Erythroblast (primary cell): ENCODE data around the gene VIPR2.

ENCODE experiments used
- DNase-seq, 2 experiments: peaks; one replicate each; lab custom pipeline; 2025; lab: John Stamatoyannopoulos, UW
- GATA1 ChIP-seq: IDR thresholded peaks from 2 replicates; pipeline ENCODE4 v1.6.1; 2011; ENCODE audit warnings: low read depth, mild to moderate bottlenecking, control low read depth, low read length, moderate library complexity
- POLR2A ChIP-seq: IDR thresholded peaks from 2 replicates; pipeline ENCODE4 v1.6.1; 2011; ENCODE audit warnings: mild to moderate bottlenecking, low read length

The VIPR2 gene

DNA sequence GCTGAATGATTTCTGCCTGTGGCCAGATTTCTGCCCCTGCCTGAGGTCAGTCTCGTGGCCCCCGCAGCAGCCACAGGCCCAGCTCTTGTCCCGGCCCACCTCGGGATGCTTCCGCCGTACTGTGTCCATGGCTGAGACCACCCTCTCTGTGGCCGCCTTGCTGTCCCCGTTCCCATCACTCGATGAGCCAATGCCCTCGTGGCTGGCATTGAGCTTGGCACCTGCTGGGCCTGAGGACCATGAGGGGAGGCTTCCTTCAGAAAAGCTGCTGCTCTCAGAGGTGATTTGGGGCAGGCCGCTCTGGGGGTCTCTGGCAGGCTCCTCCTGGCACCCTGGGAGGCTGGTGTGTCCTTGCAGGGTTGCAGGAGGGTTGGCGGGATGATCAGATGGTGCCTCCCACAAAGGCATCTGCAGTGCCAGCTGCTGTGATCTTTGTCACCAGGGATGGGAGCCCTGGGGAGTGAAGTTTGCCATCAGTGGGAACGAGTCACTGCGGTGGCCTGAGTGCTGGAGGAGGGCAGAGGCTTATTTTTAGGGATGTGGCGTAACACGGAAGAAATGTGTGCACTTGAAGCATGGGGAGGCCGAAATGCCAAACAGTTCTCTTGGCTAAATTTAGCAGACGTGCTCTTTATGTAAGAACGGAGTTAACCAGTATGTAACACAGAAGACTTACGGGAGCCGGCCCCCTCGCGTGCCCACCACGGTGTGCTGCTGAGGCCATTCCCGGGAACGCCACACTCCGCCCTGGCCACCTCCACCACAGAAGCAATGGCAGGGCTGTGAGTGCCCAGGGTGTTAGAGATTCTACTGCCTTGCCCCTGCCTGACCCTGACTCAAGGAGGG, 47.7 kb downstream of the VIPR2 start:
- DNase-seq: no peak

DNA sequence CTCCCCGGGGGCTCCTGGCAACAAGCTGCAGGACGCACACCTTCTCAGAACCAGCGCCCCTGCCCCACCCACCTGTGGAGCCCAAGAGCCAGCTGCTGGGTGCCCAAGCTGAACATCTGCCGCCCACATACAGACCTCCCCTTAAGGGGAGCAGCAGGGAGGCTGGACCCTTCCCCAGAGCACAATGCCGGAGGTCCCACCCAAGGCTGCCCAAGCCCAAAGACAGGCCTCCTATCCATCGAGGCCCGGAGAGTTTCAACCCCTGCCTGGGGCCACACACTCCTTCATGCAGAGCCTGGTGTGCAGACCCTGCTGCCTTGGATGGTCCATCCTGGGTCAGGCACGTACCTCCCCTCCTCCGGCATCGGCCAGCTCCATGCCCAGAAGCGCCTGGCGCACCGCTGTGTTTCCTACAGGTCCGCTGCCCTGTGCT, 48.7 kb downstream of the VIPR2 start:
- no peak for DNase-seq
- TF ChIP-seq GATA1 (no peak), POLR2A (no peak)

More for the DNA sequence above, 47.7 kb downstream of the VIPR2 start:
- TF ChIP-seq POLR2A (no peak), GATA1 (no peak)

- no peak for DNase-seq
- TF ChIP-seq POLR2A (no peak), GATA1 (no peak)
Measured at GRCh38 chr7:159094919-159095915, 49.5 kb downstream of the VIPR2 start.

GRCh38 chr7:159094023-159094740, 50.5 kb downstream of the VIPR2 start:
- DNase-seq: no peak
- TF ChIP-seq POLR2A (no peak), GATA1 (no peak)

DNA sequence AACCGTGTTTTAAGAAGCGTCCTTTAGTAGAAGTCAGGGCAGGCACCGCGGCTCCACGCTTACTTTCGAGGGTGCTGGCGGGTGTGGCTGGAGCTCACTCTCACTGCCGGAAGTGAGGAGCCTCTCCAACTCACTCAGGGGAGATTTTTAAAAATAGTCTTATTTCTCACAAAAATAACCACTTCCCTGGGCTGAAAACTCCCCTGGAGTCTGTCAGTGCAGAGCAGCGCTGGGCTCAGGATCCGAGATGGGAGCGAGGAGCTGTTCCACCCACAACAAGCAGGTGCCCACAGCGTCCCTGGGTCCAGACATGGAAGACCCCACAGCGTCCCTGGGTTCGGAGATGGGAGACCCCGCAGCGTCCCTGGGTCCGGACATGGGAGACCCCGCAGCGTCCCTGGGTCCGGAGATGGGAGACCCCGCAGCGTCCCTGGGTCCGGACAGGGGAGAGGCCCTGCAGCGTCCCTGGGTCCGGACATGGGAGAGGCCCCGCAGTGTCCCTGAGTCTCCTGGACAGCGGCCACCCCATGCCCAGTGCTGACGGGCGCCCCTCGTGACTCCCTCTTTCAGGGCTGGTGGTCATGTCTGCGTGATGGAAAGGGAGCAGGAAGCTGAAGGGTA, 51.2 kb downstream of the VIPR2 start:
- DNase-seq: no peak
- no peak for TF ChIP-seq POLR2A
- no peak for TF ChIP-seq GATA1

DNA sequence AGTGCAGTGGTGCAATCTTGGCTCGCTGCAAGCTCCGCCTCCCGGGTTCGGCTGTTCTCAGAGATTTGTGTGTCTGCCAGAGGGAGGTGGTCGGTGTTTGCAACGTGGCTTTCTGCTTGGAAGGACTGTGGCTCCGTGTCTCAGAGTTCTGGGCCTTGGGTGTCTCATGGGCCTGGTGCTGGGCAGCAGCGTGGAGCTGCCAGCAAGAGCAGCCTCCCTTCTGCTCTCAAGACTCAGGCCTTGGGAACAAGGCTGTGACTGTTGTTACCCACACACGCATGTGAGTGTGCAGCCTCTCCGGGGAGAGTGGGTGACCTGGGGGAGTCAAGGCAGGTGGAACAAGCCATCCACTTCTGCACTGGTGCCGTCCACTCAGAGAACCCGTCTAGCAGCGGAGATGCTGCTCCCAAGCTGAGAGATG, 52.0 kb downstream of the VIPR2 start:
- TF ChIP-seq POLR2A (no peak), GATA1 (no peak)
- no peak for DNase-seq

DNA sequence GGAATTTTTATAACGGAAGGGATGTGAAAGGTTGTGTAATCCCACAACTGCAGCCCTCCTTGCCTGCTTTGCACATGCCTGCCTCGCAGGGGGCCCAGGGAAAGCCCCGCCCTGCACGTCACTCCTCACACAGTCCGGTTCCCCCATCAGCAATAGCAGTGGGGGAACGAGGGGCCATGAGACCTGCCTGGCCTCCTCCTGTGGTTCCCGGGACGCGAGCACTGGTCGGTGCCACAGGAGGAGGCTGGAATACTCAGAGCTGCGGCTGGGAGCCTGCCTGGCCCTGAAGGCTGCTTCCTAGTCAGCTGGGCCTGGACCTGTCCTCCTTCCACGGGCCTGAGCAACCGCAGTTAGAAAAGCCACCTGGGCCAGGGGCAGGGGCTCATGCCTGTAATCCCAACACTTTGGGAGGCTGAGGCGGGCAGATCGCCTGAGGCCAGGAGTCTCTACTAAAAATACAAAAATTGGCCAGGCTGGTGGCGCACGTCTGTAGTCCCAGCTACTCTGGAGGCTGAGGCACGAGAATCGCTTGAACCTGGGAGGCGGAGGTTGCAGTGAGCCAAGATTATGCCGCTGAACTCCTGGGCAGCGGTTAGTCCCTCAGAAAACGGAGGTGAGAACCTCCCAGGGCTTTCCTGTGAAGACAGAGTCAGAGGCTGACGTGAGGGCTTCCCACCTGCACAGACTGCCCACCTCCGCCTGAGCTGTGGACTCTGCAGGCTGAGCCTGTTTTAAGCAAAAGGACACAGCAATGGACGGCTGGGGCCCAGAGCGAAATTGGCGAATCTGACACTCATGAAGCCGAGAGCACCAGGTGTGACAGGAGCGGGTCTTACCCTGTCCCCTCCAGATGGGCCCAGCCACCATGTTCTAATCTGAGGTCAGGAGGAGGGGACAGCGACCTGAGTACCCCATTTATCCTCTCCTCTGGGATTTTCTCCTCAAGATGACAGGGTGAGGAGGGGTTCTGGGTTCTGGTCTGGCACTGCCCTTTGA, 52.9 kb downstream of the VIPR2 start:
- DNase-seq: no peak
- TF ChIP-seq POLR2A: no peak
- TF ChIP-seq GATA1: no peak

- TF ChIP-seq GATA1 (no peak), POLR2A (no peak)
- DNase-seq: no peak
Measured at GRCh38 chr7:159091041-159091440, 53.6 kb downstream of the VIPR2 start.

- TF ChIP-seq POLR2A (no peak), GATA1 (no peak)
- no peak for DNase-seq
Measured at GRCh38 chr7:159088016-159088865, 56.4 kb downstream of the VIPR2 start.

DNA sequence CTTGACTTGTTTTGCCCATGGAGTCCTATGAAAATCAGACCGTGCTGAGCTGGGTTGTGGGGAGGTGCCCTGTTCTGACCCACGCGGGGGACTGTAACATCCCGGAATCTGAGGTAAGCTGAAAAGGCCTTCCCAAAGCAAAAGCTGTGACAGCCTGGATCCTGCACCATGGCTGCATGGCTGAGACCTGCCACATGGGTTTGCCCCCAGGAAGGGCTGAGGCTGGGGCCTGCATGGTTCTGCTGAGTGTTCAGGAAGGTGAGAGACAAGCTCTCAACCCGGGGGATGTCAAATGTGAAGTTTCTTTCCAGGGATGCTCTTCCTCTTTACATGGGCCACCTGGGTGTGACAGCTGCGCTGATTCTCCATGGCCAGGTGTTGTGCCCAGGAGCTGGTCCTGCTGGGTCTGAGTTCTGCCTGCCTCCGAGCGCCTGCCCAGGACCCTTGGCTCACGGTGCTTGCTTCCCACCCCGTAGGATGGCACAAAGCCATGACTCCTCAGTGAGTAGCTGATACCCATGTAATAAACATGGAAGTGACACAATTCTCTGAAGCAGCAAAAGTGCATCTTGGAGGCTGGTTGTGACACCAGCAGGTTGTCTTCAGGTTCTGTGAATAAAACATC, 58.3 kb downstream of the VIPR2 start:
- TF ChIP-seq POLR2A (no peak), GATA1 (no peak)
- DNase-seq: no peak
